CD4-positive, alpha-beta T cell treated with Interferon gamma for 1 hour (primary cell): ENCODE results near the gene GAN.

Source experiments
- DNase-seq: peaks from one replicate; pipeline ENCODE4 v3.0.0-alpha.2; 2020

GAN gene, protein sequence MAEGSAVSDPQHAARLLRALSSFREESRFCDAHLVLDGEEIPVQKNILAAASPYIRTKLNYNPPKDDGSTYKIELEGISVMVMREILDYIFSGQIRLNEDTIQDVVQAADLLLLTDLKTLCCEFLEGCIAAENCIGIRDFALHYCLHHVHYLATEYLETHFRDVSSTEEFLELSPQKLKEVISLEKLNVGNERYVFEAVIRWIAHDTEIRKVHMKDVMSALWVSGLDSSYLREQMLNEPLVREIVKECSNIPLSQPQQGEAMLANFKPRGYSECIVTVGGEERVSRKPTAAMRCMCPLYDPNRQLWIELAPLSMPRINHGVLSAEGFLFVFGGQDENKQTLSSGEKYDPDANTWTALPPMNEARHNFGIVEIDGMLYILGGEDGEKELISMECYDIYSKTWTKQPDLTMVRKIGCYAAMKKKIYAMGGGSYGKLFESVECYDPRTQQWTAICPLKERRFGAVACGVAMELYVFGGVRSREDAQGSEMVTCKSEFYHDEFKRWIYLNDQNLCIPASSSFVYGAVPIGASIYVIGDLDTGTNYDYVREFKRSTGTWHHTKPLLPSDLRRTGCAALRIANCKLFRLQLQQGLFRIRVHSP

GRCh38 chr16:81314603-81315270 is at the start of gene GAN:
Gene GAN, plus strand, starts transcription at chr16:81314962. Its CDS starts 152 bp downstream, at chr16:81315114.
- peak; percentile 93 for DNase-seq

GRCh38 chr16:81265052-81265451 is 49.7 kb upstream of the GAN start:
- DNase-seq, result no peak

DNA sequence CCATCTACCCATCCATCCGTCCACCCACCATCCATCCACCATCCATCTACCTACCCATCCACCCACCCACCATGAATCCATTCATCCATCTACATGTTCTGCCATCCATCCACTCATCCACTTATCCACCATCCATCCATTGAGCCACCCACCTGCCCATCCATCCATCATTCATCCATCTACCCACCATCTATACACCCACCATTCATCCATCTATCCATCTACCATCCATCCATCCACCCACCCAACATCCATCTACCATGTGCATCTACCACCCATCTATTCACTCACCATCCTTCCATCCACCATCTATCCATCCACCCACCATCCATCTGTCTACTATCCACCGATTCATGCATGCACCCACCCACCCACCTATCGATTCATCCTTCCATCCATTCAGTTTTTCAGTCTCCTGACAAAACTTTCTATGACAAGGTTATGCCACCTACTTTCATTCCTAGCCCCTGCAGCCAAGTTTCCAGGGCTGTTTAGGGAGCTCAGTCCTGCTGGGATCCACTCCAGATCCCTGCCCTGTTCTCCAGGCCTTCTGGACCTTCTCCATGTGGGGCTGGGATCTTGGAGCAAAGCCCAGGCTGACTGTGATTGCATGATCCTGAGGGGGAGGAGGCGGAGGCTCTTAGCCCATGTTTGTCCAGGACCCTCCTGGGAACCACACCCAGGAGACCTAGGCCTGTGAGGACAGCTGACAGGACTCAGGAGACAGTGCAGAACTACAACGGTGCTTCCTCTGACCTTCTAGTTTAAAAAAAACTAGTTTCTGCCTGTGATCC is 48.9 kb upstream of the GAN start:
- no peak for DNase-seq

GRCh38 chr16:81266680-81267095 is 48.1 kb upstream of the GAN start:
- no peak for DNase-seq

DNA sequence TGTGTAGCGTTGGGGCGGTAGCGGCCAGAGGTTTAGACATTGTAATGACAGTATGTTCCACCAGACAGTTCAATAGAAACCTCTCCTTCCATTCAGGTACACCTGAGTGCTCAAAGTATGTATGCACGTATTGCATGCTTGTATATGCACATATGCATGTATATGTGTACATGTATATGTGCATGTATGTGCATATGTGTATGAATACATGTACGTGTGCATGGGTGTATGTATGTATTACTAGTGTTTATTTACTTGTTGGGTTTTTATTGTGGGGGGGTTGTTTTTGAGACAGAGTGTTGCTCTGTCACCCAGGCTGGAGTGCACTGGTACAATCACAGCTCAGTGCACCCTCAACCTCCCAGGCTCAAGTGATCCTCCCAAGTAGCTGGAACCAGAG is 46.3 kb upstream of the GAN start:
- DNase-seq, result no peak

DNA sequence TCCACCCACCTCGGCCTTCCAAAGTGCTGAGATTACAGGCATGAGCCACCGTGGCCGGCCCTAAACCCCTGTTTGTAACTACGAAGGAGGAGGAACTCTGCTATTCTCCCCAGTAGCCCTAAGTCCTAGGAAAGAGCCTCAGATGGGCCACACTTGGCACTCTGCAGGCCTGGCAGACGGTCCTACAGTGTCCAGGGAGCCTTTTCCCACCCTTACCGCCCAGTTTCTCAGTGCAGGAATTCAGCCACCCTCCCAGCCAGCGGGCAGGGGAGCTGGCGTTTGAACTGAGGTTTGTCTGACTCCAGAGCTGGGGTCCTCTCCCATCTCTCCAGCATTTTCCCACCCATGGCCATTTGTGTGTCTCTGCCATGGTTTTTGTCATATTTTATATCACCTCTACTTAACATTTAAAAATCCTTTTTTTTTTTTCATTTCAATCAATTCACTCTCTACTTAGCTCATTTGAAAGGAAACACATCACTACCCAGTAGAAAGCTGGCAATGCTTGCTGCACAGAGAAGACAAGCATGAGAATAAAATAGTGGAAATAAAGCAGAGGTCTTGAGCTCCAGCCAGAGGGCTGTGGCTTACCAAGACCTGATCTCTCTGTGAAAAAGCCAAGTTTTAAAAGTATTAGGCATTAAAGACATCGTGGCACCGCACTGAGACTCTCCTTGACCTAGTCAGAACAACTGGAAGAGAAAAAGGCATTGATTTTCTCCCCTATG is 41.4 kb upstream of the GAN start:
- no peak for DNase-seq

DNA sequence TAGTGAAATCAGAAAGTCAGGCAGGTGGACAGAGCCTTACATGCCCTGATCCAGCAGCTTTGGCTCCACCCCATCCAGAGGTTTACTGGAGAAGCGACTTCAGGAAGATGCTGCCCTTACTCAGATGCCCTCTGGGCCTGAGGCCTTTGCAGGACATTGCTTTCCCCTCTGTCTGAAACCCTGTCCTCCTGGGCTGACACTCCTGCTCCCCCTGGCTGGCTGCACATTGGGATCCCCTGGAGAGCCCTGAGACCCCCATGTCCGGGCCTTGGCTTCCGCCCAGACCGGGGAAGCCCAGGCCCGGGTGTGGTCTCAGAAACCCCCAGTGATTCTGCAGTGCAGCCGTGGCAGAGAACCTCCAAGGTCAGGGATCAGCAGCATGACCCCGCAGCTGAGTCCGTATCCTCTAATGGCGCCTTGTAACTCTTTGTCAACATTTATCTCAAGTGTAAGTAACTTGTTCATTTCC is 39.7 kb upstream of the GAN start:
- DNase-seq, result no peak

- no peak for DNase-seq
Observed at GRCh38 chr16:81275795-81276194, 39.0 kb upstream of the GAN start.

DNA sequence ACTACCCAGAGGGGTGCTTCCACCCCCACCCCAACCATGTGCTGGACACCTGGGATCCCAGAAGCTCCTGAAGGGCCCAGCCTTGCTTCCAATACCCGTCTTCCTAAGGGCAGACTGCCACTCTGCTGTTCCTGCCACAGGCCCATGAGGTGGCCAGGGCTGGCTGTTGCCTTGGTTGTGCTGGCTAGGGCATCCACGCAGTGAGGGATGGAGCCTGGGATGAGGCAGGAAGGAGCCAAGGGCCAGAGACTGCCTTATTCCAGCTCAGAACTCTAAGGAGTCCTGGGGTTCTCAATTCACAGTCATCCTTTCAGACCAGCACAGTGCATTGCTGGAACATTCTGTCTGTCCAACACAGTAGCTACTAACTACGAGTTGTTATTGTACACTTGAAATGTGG is 38.4 kb upstream of the GAN start:
- DNase-seq, result no peak

DNA sequence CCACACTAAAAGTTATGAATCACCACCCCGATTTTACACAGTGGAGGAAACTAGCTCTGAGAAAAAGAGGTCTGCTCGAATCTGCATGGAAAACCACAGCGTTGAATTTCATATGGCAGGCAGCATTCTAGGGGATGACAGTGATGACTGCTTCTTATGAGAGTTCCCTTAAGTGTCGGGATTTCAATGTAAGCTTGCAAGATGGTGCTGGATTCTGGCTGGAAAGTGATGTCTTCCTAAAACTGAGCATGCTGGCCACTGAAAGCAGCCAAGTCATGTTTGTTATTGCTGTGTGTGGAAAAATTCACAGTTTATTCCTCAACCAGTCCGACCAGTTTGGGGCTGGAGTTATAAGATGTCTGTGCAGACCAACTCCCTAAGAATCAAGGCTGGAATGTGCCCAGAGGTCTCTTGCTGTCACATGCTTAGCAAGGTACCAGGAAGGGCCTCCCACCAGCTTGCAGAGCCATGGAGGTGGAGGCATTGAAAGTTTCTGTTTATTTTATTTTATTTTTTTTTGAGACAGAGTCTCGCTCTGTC is 37.2 kb upstream of the GAN start:
- DNase-seq, result no peak

- DNase-seq, result no peak
Observed at GRCh38 chr16:81278526-81278925, 36.2 kb upstream of the GAN start.

DNA sequence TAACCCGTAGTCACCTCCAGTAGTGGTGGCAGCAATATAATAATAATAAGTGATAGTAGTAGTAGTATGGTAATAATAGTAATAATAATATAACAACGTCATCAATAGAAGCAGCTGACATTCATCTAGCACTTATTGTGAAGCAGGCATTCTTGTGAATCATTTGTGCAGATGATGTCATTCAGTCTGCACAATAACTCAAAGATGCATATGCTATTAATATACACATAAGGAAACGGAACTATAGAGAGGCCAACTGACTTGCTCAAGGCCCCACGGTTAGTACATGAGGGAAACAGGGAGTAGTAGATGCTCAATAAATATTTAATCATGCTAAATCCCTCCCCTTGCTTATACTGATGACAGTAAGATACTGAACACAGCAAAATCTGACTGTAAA is 35.4 kb upstream of the GAN start:
- DNase-seq, result no peak

DNA sequence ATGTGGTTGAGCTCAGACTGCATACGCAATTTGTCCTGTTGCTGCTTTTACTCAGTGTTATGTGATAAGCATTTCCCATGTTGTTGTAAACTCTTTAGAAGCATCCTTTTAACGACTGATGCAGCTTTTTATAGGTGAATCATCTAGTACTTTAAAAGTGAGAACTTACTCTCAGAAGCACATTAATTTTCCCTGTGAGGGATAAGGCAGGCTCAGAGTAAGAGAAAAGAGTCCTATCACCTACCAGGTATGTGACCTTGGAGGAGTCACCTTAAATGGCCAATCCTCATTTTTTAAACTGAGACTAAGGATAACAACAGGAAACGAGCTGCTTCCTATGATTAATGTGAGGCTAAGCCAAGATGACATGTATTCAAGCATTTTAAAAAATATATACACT is 34.4 kb upstream of the GAN start:
- no peak for DNase-seq

DNA sequence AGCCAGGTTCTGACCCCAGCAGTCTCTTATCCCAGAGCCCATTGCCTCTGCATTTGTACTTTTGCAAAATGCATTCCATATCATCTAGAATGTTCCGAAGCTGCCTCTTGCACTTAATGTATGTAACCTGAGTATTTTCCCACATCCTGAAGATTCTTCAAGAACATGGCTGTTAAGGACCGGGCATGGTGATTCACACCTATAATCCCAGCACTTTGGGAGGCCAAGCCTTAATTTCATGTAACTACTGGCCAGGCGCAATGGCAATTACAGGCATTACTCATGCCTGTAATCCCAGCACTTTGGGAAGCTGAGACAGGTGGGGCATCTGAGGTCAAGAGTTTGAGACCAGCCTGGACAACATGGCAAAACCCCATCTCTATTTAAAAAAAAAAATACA is 31.7 kb upstream of the GAN start:
- no peak for DNase-seq

DNA sequence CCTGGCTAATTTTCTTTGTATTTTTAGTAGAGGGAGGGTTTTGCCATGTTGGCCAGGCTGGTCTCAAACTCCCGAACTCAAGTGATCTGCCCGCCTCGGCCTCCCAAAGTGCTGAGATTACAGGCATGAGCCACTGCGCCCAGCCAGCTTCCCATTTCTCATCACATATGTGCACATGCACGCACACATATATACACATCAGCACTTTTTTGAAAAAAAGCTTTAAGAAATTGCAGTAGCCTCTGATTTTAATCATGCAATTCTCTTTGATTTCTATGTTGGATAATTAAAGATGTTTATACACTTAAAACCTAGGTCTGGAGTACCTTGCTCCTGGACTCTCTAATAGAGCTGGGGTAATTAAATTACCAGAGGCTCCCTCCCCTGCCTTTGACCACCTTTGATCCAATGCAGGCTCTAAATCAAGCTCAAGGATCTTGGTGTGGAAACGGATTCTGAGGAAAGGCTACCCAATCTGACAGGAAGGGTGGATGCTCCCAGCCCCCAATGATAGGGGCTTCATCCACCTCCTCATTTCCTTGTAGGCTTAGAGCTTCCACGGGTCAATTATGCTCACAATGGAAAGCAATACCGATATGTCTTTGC is 29.7 kb upstream of the GAN start:
- no peak for DNase-seq

GRCh38 chr16:81286190-81286589 is 28.6 kb upstream of the GAN start:
- DNase-seq, result no peak

GRCh38 chr16:81291117-81291516 is 23.6 kb upstream of the GAN start:
- DNase-seq, result no peak

DNA sequence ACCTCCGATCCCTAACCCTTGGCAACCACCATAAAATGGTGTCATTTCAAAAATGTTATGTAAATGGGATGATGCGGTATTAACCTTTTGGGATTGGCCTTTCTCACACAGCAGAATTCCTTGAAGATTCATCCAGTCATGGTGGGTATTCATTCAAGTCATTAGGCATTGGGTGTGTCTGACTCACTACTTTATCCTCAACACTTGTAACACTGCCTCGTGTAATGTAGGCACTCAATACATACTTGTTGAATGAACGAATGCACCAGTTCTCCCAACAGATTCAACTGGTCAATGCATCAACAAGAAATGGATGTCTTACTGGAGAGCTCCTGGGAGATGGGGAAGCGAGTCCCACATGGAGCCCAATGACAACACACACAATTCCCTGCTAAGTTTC is 21.8 kb upstream of the GAN start:
- DNase-seq, result no peak

GRCh38 chr16:81293909-81294802 is 20.6 kb upstream of the GAN start:
- DNase-seq, result no peak

GRCh38 chr16:81296631-81297030 is 18.1 kb upstream of the GAN start:
- no peak for DNase-seq

DNA sequence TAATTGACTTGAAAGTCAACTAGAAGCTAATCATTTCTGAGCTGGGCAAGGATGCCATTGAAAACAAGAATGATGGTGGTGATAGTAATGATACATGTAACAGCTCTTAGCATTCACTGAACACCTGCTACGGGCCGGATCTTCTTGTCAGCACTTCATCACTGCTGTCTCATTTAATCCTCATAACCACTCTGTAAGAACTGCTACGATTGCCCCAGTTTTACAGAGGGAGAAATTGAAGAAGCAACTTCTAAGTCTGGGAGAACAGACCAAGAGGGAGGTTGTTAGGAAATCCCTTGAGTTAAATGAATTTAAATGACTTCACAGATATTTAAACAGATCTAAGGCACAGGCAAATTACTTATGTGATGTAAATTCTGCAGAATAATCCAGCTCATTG is 7.0 kb upstream of the GAN start:
- no peak for DNase-seq
